Muscle layer of colon (tissue), 2 donors: ENCODE measurements around the gene ADARB2.

Source experiments
- H3K27ac ChIP-seq: one replicate; pipeline ENCODE4 v1.7.0; 2013; ENCODE audit warnings: low read depth, mild to moderate bottlenecking, low read length, moderate library complexity
- H3K27me3 ChIP-seq, 2 donors: one replicate each; pipeline ENCODE4 v1.7.0; 2013; ENCODE audit warnings: low read length in 2 of 2, mild to moderate bottlenecking in 2 of 2; ENCODE audit not compliant: insufficient read depth in 2 of 2, control insufficient read depth in 1 of 2
- H3K36me3 ChIP-seq: one replicate; pipeline ENCODE4 v1.7.0; 2013; ENCODE audit warnings: mild to moderate bottlenecking, low read length; ENCODE audit not compliant: insufficient read depth
- H3K4me1 ChIP-seq: one replicate; pipeline ENCODE4 v1.7.0; 2013; ENCODE audit warnings: mild to moderate bottlenecking, low read length; ENCODE audit not compliant: insufficient read depth
- H3K4me3 ChIP-seq, 2 donors: one replicate each; pipeline ENCODE4 v1.7.0; 2013; ENCODE audit warnings: low read length in 2 of 2, low read depth in 1 of 2, mild to moderate bottlenecking in 1 of 2, moderate library complexity in 1 of 2
- H3K9ac ChIP-seq: one replicate; pipeline ENCODE4 v1.7.0; 2013; ENCODE audit warnings: low read length
- H3K9me3 ChIP-seq: one replicate; pipeline ENCODE4 v1.7.0; 2013; ENCODE audit warnings: mild to moderate bottlenecking, low read length
- donor health status: abdominal sarcoma.
- donor health status: Adenocarcinoma of cecum.

Gene ADARB2

GRCh38 chr10:1684991-1685390, 52.3 kb downstream of the ADARB2 start:
- Histone ChIP-seq H3K9ac (no peak overlapping the region), H3K4me3 (no peak overlapping the region), H3K36me3 (no peaks in the 10 kb centered on the region), H3K27ac (no peak overlapping the region), H3K27me3 (no peaks in the 10 kb centered on the region), H3K9me3 (no peaks in the 10 kb centered on the region), H3K4me1 (no peaks in the 10 kb centered on the region)

GRCh38 chr10:1683649-1684048, 53.7 kb downstream of the ADARB2 start:
- Histone ChIP-seq H3K9me3 (no peaks in the 10 kb centered on the region), H3K4me1 (no peaks in the 10 kb centered on the region), H3K27me3 (no peaks in the 10 kb centered on the region), H3K27ac (no peak overlapping the region), H3K36me3 (no peaks in the 10 kb centered on the region), H3K4me3 (no peak overlapping the region), H3K9ac (no peak overlapping the region)

DNA sequence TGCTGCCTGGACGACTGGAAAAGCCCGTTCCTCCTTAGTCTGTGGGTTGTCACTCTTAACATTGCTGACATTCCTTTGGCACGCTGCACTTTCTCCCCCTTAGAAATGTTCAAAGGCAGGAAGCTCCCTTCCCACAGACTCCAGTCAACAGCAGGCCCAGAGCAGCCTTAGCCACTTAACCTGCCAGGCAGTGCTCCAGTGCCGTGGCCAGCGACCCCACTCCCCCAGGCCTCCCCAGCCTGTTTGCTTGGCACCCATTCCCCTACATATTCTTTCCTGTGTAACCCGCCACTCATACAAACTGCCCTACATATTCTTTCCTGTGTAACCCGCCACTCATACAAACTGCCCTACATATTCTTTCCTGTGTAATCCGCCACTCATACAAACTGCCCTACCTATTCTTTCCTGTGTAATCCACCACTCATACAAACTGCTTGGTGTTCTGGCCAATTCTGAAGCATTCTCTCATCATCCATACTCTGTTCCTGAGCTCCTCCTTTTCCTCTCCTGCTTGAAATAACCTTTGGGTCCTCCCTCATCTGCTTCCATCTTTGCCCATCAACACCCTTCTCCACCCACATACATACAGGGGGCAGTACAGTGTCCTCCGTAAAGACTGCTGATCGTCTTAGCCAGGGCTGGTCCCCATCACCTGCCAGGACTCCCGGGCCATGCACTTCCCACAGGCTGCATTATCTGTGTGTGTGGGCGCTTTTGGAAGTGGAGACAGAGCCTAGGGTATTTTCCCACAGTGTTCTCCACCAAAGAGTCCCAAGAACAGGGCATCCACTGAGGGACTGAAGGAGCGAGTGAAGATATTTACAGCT, 57.3 kb downstream of the ADARB2 start:
- Histone ChIP-seq H3K36me3 (no peaks in the 10 kb centered on the region), H3K4me1 (no peaks in the 10 kb centered on the region), H3K9me3 (no peaks in the 10 kb centered on the region), H3K9ac (no peak overlapping the region), H3K27ac (no peak overlapping the region), H3K4me3 (no peak overlapping the region), H3K27me3 (no peaks in the 10 kb centered on the region)

GRCh38 chr10:1678084-1678483, 59.2 kb downstream of the ADARB2 start:
- Histone ChIP-seq H3K9ac (no peak overlapping the region), H3K27me3 (no peaks in the 10 kb centered on the region), H3K4me1 (no peaks in the 10 kb centered on the region), H3K27ac (no peak overlapping the region), H3K4me3 (no peak overlapping the region), H3K36me3 (no peaks in the 10 kb centered on the region), H3K9me3 (no peaks in the 10 kb centered on the region)

GRCh38 chr10:1677307-1677939, 59.9 kb downstream of the ADARB2 start:
- Histone ChIP-seq H3K27ac (no peak overlapping the region), H3K9ac (no peak overlapping the region), H3K27me3 (no peaks in the 10 kb centered on the region), H3K36me3 (no peaks in the 10 kb centered on the region), H3K4me1 (no peaks in the 10 kb centered on the region), H3K9me3 (no peaks in the 10 kb centered on the region), H3K4me3 (no peak overlapping the region)

GRCh38 chr10:1674501-1674900, 62.8 kb downstream of the ADARB2 start:
- no peak overlapping the region for H3K9ac ChIP-seq
- no peak overlapping the region for H3K27ac ChIP-seq
- H3K36me3 ChIP-seq = no peaks in the 10 kb centered on the region
- no peak overlapping the region for H3K4me3 ChIP-seq
- H3K27me3 ChIP-seq = no peaks in the 10 kb centered on the region
- no peaks in the 10 kb centered on the region for H3K9me3 ChIP-seq
- H3K4me1 ChIP-seq = no peaks in the 10 kb centered on the region

GRCh38 chr10:1673568-1674345, 63.6 kb downstream of the ADARB2 start:
- Histone ChIP-seq H3K4me3 (no peak overlapping the region), H3K27me3 (no peaks in the 10 kb centered on the region), H3K4me1 (no peaks in the 10 kb centered on the region), H3K27ac (no peak overlapping the region), H3K9me3 (no peaks in the 10 kb centered on the region), H3K9ac (no peak overlapping the region), H3K36me3 (no peaks in the 10 kb centered on the region)

DNA sequence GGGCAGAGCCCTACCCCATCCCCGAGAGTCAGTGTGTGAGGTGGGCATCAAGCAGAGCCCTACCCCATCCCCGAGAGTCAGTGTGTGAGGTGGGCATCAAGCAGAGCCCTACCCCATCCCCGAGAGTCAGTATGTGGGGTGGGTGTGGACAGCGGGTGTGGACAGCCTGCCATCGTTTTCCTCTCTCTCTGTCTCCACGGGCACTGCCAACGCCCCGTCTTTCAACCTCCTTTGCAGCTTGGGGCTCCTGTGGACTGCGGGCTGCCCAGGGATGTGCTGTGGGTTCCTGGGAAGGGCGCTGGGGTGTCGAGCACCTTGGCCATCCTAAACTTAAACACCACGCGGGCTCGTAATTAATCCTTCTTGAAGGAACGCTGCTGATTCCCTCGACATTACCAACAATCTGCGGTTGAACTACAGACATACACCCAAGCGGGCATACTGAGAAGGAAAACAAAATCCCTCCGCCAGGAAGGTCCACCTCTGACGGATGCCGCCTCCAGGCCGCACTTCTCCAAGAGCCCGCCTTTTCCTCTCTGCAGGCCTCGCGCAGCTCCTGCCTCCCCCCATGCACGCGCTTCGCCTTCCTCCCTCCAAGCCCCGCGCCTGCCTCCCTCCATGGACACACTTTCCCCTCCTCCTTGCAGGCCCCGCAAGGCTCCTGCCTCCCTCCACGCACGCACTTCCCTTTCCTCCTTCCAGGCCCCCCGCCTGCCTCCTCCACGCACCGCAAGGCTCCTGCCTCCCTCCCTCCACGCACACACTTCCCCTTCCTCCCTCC, 65.1 kb downstream of the ADARB2 start:
- Histone ChIP-seq H3K27ac (no peak overlapping the region), H3K4me3 (no peak overlapping the region), H3K36me3 (no peaks in the 10 kb centered on the region), H3K9ac (no peak overlapping the region), H3K4me1 (no peaks in the 10 kb centered on the region), H3K27me3 (no peaks in the 10 kb centered on the region), H3K9me3 (no peaks in the 10 kb centered on the region)

DNA sequence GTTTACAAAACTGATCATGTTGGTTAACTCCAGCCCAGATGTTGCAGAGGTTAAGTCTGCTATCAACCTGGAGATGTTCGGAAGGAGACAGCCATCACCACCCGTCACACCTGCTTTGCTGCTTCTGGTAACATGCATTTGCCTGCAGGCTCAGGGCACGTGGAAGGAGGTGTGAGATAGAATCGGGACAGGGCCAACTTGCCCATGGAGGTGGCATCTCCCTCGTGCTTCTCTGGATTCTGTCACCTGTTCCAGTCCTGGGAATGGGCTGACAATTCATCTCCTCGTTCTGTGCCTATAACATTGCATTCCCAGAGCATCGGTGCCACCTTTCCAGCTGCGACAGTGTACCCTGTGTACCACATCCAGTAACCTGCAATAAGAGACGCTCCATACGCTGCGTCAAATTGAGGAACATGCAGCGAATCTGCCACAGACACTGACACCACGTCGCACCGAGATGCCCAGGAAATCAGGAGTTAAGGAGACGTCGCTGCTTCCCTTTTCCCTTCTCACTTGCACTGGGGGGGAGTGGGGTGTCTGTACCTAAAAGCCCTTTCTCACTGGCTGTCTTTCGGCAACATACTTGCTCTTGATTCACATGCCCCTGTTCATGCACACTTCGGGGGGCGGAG, 65.8 kb downstream of the ADARB2 start:
- Histone ChIP-seq H3K4me3 (no peak overlapping the region), H3K27ac (no peak overlapping the region), H3K36me3 (no peaks in the 10 kb centered on the region), H3K9ac (no peak overlapping the region), H3K4me1 (no peaks in the 10 kb centered on the region), H3K27me3 (no peaks in the 10 kb centered on the region), H3K9me3 (no peaks in the 10 kb centered on the region)

DNA sequence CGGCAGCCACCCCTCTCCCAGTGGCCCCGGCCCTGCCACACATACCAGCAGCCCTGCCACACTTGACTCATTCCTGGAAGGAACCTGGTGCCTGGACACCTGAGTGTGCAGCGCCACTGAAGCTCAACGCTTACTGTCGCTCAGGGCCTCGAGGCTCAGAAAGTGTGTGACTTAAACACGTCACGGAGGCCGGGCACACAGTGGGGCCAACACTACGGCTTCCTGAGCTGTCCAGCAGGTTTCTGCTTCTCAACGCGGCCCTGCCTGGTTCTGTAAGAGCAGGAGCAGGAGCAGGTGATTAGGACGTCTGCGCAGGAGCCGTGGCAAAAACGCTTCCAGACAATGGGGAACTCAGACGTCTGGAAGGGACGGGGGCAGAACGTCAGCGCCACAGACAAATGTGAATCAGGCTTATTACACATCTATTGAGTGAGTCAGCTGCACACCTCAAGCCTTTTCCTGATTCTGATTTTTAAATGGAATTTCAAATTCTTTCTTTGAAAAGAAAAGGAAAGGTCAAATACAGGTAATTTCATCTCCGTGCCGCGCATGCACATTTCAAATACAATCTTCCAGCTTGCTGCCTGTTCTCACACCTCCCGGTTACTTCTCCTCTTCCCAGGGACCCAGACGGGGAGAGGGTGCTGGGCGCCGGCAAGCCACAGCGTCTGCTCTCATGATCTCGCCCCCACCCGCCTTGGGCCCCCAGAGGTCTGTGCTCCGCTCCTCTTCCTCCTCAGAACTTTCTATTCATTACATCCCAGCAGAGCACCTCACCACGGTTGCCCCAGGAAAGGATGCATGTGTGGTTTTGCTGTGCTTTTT, 66.6 kb downstream of the ADARB2 start:
- Histone ChIP-seq H3K4me3 (no peak overlapping the region), H3K27ac (no peak overlapping the region), H3K4me1 (no peaks in the 10 kb centered on the region), H3K27me3 (no peaks in the 10 kb centered on the region), H3K9ac (no peak overlapping the region), H3K9me3 (no peaks in the 10 kb centered on the region), H3K36me3 (no peaks in the 10 kb centered on the region)
